Duodenal mucosa (tissue), 2 donors: ENCODE measurements around the gene PRPS1.
"Not testable (repeated sequence)": the region's sequence is repeated elsewhere in the genome, so short reads cannot be mapped to it uniquely, and the experiment has no call there.

Experiments
- H3K27ac ChIP-seq: one replicate; pipeline ENCODE4 v1.7.0; 2013; ENCODE audit warnings: low read depth, low read length
- H3K27me3 ChIP-seq, 2 donors: one replicate each; pipeline ENCODE4 v1.7.0; 2013; ENCODE audit warnings: low read length in 2 of 2, control low read depth in 1 of 2; ENCODE audit not compliant: insufficient read depth in 2 of 2, control insufficient read depth in 1 of 2
- H3K36me3 ChIP-seq, 2 donors: one replicate each; pipeline ENCODE4 v1.7.0; 2013; ENCODE audit warnings: low read length in 2 of 2, control low read depth in 1 of 2; ENCODE audit not compliant: insufficient read depth in 2 of 2, control insufficient read depth in 1 of 2
- H3K4me1 ChIP-seq, 2 donors: one replicate each; pipeline ENCODE4 v1.7.0; 2013; ENCODE audit warnings: low read length in 2 of 2, control low read depth in 1 of 2; ENCODE audit not compliant: insufficient read depth in 2 of 2, control insufficient read depth in 1 of 2
- H3K4me3 ChIP-seq, 2 donors: one replicate each; pipeline ENCODE4 v1.7.0; 2013; ENCODE audit warnings: low read length in 2 of 2, low read depth in 1 of 2
- H3K9ac ChIP-seq, 2 donors: one replicate each; pipeline ENCODE4 v1.7.0; 2013; ENCODE audit warnings: low read length in 2 of 2, low read depth in 1 of 2
- H3K9me3 ChIP-seq, 2 donors: one replicate each; pipeline ENCODE4 v1.7.0; 2013; ENCODE audit warnings: low read length in 2 of 2, control low read depth in 1 of 2; ENCODE audit not compliant: control insufficient read depth in 1 of 2

The PRPS1 gene

GRCh38 chrX:107678957-107679740 is 50.8 kb downstream of the PRPS1 start:
- H3K4me3 ChIP-seq = no peak overlapping the region
- no peaks in the 10 kb centered on the region for H3K36me3 ChIP-seq
- H3K4me1 ChIP-seq = peaks cover 52 to 58% of the 10 kb centered on the region in 2 donors
- H3K27me3 ChIP-seq = no peaks in the 10 kb centered on the region
- H3K9ac ChIP-seq = peak overlapping the region in 1 of 2 donors; percentile 18
- H3K9me3 ChIP-seq = no peaks in the 10 kb centered on the region
- no peak overlapping the region for H3K27ac ChIP-seq

- H3K4me1 ChIP-seq = peaks cover 51 to 56% of the 10 kb centered on the region in 2 donors
- H3K27ac ChIP-seq = no peak overlapping the region
- no peaks in the 10 kb centered on the region for H3K27me3 ChIP-seq
- no peak overlapping the region for H3K4me3 ChIP-seq
- H3K9ac ChIP-seq = no peak overlapping the region
- H3K36me3 ChIP-seq = no peaks in the 10 kb centered on the region
- no peaks in the 10 kb centered on the region for H3K9me3 ChIP-seq
Observed at GRCh38 chrX:107682256-107682655, 53.9 kb downstream of the PRPS1 start.

DNA sequence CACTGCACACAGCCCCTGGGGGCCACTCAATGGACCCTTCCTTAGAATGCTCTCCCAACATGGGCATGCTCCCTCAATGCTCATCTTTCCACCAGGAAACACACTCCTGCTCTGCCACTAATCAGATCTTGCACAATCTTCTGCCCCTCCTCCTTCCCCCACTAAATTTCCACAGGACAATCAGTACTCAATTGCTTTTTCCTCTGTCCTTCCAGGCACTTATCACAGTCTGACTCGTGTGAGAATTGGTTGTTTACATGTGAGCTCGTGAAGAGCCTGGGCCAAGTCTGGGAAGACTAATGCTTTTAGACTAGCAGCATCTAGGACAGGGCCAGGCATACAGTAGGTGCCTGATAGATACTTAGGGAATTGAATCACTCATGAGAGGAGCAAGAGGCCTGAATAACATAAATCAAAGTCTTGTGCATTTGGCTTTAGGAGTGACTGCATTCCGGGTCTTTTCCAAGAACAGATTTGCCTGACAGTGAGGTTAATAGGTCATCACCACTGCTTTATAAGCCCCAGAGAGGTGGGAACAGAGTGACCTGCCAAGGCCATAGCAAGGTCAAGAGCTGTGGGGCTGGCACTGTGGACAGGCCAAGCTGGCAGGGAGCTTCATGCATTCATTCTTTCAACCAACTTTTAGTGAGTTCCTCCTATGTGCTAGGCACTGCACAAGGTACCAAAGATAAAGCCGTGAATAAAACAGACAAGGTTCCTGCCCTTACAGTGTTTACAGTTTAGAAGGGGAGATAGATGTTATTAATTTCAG is 55.0 kb downstream of the PRPS1 start:
- Histone ChIP-seq H3K9me3 (no peaks in the 10 kb centered on the region), H3K36me3 (no peaks in the 10 kb centered on the region), H3K27ac (no peak overlapping the region), H3K27me3 (no peaks in the 10 kb centered on the region), H3K4me3 (no peak overlapping the region), H3K4me1 (peaks cover 42 to 56% of the 10 kb centered on the region in 2 donors), H3K9ac (no peak overlapping the region)

GRCh38 chrX:107683931-107684330 is 55.6 kb downstream of the PRPS1 start:
- H3K4me1 ChIP-seq = peaks cover 37 to 49% of the 10 kb centered on the region in 2 donors
- H3K36me3 ChIP-seq = no peaks in the 10 kb centered on the region
- no peaks in the 10 kb centered on the region for H3K27me3 ChIP-seq
- H3K9ac ChIP-seq = no peak overlapping the region
- H3K4me3 ChIP-seq = no peak overlapping the region
- no peak overlapping the region for H3K27ac ChIP-seq
- no peaks in the 10 kb centered on the region for H3K9me3 ChIP-seq

DNA sequence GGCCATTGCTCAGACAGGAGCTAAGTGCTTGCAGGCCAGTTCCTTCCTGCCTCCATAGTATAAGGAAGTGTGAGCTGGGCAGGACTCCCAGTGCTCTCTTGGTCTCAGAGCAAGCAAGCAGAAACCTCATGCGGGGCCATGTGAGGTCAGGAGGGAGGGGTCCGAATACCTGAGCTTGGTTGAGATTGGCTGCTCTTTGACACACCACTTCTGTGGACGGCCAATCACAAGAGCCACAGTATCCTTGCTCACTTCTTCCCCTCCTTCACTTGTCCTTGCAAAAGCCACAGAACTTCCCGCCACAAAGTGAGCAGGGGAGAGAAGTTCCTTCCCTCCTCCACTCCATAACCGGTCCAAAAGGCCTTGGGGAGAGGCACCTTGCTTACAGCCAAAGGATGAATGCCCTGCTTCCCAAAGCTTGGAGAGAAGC is 56.7 kb downstream of the PRPS1 start:
- Histone ChIP-seq H3K27me3 (no peaks in the 10 kb centered on the region), H3K27ac (no peak overlapping the region), H3K9ac (no peak overlapping the region), H3K4me1 (peaks cover 31 to 41% of the 10 kb centered on the region in 2 donors), H3K4me3 (no peak overlapping the region), H3K36me3 (no peaks in the 10 kb centered on the region), H3K9me3 (no peaks in the 10 kb centered on the region)

DNA sequence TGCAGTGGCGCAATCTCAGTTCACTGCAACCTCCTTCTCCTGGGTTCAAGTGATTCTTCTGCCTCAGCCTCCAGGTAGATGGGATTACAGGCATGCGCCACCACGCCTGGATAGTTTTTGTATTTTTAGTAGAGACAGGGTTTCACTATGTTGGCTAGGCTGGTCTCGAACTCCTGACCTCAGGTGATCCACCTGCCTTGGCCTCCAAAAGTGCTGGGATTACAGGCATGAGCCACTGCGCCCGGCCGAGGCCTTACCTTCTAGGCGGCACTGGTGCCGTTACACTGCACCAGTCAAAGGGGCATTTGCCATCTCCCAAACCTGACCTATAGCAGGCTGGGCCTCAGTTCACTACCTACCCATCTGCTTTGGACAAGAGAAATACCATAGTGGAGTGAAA is 57.3 kb downstream of the PRPS1 start:
- not testable (repeated sequence) for H3K4me3 ChIP-seq, H3K36me3 ChIP-seq, H3K9ac ChIP-seq, H3K9me3 ChIP-seq, H3K27me3 ChIP-seq, H3K27ac ChIP-seq
- H3K4me1 ChIP-seq = peaks cover 31 to 41% of the 10 kb centered on the region in 2 donors

GRCh38 chrX:107686026-107686425 is 57.7 kb downstream of the PRPS1 start:
- no peak overlapping the region for H3K9ac ChIP-seq
- H3K27me3 ChIP-seq = no peaks in the 10 kb centered on the region
- no peaks in the 10 kb centered on the region for H3K9me3 ChIP-seq
- peaks cover 31 to 41% of the 10 kb centered on the region in 2 donors for H3K4me1 ChIP-seq
- H3K27ac ChIP-seq = no peak overlapping the region
- no peak overlapping the region for H3K4me3 ChIP-seq
- no peaks in the 10 kb centered on the region for H3K36me3 ChIP-seq

- no peaks in the 10 kb centered on the region for H3K27me3 ChIP-seq
- no peak overlapping the region for H3K4me3 ChIP-seq
- H3K9me3 ChIP-seq = no peaks in the 10 kb centered on the region
- no peaks in the 10 kb centered on the region for H3K36me3 ChIP-seq
- peaks cover 31 to 40% of the 10 kb centered on the region in 2 donors for H3K4me1 ChIP-seq
- no peak overlapping the region for H3K9ac ChIP-seq
- H3K27ac ChIP-seq = no peak overlapping the region
Observed at GRCh38 chrX:107686792-107687191, 58.5 kb downstream of the PRPS1 start.

DNA sequence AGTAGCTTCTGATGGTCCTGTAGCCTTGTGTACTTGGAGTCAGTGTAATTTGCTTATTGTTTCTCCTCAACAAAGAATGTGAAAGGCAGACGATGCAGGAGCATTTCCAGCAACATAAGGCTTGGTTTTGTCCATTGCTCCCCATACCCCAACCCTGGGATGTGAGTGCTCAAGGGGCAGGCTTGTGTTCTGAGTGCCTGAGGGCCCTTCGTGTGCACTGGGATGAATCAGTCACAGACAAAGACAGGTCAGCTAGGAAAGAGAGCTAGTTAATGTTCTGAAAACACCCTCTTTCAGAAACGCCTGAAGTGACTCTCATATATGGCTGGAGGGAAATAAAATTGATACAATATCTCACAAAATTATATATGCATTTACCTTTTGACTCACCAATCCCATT is 59.1 kb downstream of the PRPS1 start:
- Histone ChIP-seq H3K4me3 (no peak overlapping the region), H3K27me3 (no peaks in the 10 kb centered on the region), H3K4me1 (peaks cover 30 to 34% of the 10 kb centered on the region in 2 donors), H3K9ac (no peak overlapping the region), H3K36me3 (no peaks in the 10 kb centered on the region), H3K9me3 (no peaks in the 10 kb centered on the region), H3K27ac (no peak overlapping the region)

GRCh38 chrX:107691024-107691448 is 62.7 kb downstream of the PRPS1 start:
- H3K4me3 ChIP-seq = no peak overlapping the region
- no peak overlapping the region for H3K27ac ChIP-seq
- H3K36me3 ChIP-seq = no peaks in the 10 kb centered on the region
- H3K27me3 ChIP-seq = no peaks in the 10 kb centered on the region
- H3K9ac ChIP-seq = no peak overlapping the region
- peaks cover 0 to under 1% of the 10 kb centered on the region in 2 donors for H3K4me1 ChIP-seq
- no peaks in the 10 kb centered on the region for H3K9me3 ChIP-seq
